Measurements from ENCODE around the gene PALD1.
"Not testable (repeated sequence)": the region's sequence is repeated elsewhere in the genome, so short reads cannot be mapped to it uniquely, and the experiment has no call there.

Gene PALD1

DNA sequence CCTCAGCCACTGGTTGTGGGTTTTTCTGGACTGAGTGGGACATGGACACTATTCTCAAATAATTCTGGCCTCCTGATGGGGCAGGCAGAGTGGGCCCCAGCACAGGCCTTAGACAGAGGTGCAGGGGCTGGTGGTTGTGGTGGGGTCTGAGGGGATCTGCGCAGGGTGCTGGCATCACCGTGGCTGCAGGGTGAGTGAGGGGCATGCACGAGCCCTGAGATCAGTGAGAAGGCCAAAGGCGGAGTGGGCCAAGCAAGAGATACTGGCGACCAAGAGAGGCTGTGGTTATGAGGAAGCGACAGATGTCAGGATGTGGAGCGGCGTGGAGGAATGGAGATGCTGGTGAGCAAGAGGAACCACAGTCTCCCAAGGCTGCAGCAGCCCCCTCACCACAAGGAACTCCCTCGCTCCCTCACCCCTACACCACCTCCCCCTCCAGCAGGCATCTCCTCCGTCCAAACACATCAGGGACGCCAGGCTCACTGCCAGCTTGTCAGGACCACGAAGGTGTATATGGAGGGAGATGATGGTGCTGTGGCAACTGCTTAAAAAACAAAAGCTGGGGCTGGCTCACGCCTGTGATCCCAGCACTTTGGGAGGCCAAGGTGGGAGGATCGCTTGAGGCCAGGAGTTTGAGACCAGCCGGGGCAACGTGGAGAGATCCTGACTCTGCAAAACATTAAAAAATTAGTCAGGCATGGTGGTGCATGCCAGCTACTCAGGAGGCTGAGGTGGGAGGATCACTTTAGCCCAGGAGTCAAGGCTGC, 114.4 kb downstream of the PALD1 start:
- no peak for DNase-seq

DNA sequence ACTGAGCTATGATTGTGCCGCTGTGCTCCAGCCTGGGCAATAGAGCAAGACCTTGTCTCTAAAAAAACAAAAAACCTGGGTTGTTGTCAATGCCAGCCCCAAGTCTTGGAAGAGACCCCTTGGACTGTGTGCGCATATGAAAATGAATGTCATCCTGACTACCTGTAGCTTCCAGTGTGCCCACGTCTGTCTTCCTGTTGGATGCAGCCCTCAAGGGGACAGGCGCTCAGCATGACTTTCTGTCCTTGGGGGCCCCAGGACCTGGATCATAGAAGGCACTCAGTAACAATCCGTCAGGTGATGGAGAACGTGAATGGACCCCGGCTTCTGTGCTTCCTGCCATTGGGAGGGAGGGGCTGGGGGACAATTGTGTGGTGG, 114.9 kb downstream of the PALD1 start:
- DNase-seq = no peak

DNA sequence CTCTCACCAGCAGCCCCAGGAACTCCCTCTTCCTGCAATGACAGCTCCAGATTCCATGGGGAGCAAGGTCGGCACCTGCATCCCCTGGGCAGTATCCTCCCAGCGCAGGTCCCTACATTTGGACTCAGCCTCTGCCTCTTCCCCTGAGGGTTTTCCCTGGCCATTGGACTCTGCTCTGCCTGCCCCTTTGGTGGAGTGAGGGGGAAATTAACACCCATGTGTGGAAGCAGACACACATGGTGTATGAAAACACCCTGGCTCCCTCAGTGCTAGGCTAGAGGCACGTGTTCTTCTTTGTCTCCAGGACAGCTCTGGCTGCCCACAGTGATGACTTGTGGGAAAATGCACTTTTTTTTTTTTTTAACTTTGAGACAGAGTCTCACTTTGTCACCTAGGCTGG, 115.6 kb downstream of the PALD1 start:
- DNase-seq = no peak

DNA sequence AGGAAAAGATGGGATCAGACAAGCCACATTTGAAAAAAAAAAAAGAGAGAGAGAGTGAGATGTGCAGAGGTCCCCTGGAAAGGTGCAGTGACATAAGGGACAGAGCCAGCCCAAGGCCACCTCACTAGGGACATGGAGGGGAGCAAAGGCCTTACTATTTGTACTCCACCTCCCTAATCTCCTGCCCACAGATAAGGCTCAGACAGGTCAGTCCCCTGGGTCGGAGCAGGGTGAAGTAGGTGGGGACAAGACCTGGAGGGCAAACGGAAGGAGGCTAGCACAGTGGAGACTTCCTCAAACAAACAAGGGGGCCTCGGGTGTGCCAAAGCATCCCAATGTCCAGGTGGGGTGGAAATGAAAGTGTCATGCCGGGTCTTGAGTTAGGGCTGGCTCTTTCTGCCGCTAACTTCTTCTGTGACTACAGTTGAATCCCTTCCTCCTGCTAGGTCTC, 117.0 kb downstream of the PALD1 start:
- DNase-seq = no peak

DNA sequence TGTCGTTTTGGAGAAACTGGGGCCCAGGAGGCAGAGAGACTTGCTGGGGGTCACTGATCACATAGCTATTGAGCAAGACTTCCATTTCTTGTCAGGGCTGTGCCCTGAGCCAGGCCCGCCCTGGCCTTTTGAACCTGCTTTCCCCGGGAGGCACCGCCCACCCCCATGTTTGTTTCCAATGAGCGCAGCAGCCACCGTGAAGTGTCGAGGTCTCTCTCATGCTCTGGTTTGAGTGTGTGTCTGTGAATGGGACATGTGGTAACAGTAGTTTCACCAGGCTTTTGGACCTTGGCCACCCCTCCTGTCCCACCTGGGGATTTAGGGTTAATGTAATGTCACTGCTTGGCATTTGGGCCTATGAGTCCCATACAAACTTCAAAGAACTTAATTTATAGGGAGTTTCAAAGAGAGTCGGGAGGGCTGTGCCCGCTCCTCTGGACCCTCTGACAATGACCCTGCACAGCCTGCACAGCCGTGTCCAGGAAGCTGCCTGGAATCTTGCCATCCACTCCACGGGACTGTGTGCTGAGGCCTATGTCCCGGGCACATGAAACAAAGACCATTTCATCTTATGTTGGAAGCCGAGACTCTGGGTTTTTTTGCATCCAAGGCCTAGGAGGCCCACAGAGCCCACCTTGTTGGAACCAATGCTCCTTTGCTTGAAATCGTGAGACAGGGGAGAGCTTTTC, 117.7 kb downstream of the PALD1 start:
- no peak for DNase-seq

DNA sequence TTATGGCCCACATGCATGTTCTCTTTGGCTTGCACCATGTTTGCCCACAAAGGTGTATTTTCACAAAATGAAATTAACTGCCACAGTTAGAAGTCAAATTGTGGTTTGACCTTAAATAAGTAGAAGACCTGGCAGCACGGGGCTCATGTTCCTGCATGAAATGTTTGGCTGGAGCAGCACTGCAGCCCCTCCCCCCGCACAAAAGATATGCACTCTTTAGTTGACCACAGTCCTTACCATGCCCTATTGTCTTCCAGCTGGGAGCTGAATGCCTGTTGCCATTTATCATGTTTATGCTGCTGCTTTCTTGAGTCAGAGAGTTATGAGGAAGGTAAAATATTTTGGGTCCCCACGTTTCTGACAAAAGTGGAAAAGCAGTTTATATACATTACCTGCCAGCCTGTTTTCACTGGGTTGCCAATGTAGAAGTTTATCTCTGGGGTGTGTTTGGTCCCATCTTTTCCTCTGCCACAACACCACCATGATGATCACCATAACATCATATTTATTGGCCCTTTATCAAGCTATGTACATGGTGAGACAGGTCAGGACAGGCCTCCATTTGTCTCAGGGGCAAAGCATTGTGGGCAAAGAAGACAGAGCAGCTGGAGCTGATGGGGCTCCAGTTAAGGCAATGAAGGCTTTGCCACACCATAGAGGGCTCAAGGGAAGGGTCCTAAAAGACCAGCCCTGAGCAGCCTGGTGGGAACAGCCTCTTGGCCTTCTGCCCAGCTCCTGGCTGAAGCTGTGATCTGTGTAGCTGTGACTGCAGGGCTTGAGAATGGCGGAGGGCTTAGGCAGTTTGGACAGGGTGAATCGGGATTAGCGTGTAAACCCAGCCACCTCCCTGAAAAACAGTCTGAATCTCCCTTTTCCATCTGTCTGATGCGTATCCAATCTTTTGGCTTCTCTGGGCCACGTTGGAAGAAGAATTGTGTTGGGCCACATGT, 118.6 kb downstream of the PALD1 start:
- DNase-seq = no peak

DNA sequence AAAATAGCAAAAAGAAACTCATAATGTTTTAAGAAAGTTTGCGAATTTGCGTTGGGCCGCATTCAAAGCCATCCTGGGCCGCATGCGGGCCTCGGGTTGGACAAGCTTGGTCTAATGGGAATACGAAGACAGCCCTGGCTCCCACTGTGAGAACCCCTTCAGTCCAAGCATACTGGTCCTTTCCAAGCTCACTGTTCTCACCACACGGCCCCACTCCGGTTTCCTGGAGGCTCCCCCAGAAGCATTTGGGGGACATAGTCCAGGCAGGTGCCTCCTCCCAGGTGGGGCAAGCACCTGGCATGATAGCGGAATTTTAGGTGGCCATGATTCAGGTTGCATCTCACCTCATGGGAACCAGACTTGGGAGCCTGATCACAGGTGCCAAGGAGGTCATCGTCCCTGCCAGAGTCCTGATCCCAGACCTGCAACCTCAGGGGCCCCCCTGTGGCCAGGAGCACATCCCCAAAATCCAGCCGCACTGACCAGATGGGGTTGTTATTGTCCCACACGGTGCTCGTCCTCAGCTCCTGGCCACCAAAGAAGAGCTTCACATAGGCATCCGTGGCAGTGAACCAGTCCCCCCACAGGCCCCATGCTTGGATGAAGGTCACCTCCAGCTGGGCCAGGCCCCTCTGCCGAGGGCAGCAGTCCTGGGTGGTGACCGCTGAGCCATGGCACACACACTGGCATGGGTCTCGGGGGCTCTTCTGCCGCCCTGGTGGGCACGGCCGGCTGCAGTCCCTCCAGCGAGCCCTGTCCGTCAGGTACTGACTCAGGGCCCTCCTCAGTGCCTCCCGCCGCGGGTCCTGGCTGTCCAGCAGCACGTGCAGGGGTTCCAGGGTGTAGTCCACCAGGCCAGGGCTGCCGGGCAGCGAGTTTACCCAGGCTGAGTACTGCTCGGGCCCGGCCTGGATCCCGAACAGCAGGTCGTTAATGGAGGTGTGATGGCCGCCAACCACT, 119.6 kb downstream of the PALD1 start:
- DNase-seq = no peak

DNA sequence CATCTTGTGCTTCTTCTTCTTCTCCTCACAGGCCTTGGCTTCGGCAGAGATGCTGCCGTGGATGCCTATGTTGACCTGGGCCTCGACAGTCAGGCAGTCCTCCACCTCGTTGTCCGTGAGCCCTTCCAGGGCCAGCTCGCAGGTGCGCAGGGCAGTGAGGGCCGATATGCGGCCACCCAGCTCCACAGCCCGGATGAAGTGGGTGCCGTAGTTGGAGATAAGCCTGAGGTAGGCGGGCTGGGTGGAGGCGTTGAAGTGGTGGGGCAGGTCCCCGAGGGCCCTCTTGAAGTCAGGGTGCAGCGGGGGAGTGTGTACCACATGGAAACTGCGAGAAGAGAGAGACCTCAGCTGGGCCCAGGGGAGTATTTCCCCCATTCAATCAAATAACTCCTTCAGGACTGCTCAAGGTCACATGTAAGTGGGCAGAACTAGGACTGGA, 120.3 kb downstream of the PALD1 start:
- no peak for DNase-seq

DNA sequence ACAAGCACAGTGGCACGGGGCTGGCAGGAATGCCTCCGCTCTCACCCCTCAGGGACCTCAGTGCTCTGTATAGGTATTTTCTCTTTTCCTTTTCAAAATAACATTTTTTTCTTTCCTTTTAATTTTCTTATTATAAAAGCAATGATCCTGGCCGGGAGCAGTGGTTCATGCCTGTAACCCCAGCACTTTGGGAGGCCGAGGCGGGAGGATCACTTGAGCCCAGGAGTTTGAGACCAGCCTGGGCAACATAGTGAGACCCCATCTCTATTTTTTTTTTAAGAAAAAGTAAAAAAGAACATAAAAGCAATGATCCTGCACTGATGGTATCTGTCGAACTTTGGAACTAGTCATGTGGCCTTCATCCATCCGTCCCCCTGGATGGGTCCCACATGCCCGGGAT, 120.8 kb downstream of the PALD1 start:
- no peak for DNase-seq

DNA sequence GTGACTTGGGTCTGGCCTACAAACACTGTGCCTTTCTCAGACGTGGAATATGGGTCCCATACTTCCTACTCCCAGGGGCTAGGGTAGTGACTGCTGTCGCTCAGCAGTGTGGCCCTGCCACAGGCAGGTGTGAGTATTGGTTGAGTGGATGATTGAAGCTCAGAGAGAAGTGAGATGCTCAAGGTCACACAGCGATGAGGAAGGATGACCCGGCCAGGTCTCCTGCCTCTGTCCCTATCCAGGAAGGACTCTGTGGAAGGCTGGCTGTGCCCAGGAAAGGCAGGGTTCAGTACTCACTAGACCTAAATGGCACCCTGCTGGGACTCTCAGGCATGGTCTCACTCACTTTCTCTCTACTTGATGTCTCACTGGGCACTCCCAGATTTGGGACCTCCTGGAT, 121.2 kb downstream of the PALD1 start:
- DNase-seq = no peak

DNA sequence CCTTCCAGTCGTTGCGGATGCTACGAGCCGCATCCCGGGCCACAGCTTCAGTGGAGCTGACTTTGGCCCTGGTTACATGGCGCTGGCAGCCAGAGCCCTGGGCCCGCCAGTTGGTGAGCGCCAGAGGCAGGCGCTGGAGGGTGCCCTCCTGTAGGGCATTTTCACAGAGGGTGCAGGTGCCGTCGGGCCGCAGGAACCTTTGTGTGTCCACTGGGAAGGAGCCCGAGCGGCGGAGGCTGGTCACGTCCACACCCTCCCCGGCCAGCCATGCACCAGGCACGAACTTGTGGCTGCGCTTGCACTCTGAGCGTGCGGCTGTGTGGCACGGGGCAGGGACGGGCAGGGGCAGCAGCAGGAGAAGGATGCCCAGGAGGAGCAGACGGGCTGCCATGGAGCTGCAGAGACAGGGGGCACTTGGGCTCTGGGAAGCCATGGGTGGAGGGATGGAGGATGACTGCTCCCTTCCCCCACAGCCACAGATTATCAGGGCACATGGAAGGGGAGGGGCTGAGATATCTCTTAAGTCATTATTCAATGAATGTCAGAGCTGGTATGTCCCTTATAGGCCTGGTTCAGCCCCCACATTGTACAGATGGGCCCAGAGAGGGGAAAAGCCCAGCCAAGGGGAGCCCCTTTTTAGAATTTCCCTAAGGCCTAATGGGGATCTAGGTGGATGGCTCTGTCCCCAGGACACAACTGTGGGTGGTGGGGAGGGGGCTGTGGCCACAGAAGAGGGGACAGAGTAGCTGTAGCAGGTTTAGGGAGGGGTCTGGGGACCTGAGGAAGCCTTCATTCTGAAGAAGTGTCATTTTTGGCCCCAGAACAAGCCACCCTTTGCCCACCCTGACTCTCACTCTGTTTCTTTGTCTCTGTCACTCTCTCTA, 122.2 kb downstream of the PALD1 start:
- DNase-seq = no peak

DNA sequence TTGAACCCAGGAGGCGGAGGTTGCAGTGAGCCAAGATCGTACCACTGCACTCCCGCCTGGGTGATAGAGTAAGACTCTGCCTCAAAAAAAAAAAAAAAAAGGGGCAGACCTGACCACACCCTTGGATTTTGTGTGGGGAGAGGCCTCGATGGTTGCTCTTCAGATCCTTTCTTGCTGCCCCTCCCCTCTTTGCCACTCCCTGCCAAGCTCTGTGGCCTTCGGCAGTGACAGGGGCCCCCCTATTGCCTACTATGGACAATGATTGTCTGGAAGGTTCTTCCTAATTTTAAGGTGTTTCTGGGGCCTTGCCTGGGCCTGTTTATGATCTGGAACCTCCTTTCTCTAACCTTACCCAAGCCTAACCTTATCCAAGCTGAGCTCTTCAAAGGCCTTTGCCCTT, 123.2 kb downstream of the PALD1 start:
- no peak for DNase-seq

DNA sequence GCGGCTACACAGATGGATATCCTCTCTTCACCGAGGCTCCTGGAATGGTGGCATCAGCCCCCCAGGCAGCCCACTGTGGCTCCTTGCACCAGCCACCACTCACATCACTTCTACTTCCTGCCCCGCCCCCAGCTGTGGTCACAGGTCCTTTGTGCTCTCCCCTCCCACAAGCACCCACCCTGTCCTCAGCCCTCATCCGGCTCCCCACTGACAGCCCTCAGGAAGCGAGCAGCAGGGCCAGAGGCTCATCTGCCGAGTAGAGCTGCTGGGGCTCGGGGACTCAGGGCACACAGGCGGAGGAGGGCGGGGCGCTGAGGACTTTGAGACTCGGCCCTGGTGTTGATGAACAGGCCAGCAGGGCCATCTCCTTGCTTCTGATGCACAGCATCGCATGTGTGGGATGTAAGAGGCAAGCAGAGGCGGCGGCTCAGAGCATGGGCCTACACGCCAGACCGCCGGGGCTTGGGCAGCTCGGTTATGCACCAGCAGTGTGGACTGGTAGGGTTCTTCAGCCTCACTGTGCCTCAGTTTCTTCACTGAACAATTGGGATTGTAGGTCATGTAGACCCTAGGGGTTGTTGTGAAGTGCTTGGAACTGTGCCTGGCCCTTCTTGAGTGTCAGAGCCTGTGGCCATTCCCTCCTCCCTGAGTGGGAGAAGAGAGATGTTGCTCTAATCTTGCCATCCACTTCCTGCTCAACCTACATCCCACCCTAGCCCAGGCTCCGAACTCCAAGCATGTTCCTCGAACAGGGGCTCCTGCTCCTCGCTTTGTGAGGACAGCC, 124.3 kb downstream of the PALD1 start, which contains the start of gene PRF1:
Gene PRF1 (minus strand): TSS at position 77 of the 784 bp plus-strand sequence. CDS start 1,839 bp downstream, outside the sequence.
- peak; percentile 88 for DNase-seq

DNA sequence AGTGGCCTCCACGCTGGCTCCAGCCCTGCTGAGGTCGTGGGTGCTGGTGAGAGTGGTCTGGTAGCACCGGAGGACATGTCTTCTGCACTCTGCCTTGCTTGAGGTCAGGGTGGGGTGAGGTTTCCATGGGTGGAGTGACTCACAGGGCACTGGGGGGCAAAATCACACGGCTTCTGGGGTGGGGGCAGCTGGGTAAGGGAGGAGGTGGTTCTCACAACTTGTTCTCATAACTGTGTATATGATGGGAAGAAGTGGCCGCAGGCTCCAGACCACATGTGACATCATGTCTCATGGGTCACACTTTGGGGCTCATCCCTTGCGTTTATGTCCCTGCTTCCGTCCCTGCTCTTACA, 124.9 kb downstream of the PALD1 start:
- DNase-seq = no peak

DNA sequence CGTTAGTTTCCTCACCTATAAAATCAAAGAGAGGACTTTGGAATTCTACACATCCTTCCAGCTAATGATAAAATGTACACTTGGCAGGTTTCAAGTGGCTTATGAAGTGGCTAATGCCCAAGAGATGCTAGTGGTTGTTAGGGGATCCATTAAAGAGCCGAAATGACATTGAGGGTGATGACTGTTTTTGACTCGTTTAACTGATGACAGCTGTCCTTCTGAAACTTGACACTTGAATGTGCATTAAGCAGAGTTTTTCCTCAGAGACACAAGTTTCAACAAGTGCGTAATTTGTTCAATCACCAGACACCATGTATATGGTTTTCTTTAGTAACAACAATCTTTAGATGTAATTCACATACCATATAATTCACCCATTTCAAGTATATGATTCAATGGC, 125.5 kb downstream of the PALD1 start:
- no peak for DNase-seq

DNA sequence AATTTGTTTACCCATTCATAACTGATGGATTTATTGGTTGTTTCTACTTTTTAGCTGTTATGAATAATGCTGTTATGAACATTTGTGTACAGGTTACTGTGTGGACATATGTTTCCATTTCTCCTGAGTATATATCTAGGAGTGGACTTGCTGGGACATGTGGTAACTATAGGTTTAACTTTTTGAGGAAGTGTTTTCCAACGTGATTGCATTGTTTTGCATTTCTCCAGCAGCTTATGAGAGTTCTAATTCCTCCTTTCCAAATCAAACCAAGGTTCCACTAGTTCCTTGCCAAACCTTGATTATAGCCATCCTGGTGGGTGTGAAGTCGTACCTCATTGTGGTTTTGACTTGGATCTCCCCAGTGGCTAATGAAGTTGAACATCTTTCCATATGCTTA, 126.6 kb downstream of the PALD1 start:
- no peak for DNase-seq

DNA sequence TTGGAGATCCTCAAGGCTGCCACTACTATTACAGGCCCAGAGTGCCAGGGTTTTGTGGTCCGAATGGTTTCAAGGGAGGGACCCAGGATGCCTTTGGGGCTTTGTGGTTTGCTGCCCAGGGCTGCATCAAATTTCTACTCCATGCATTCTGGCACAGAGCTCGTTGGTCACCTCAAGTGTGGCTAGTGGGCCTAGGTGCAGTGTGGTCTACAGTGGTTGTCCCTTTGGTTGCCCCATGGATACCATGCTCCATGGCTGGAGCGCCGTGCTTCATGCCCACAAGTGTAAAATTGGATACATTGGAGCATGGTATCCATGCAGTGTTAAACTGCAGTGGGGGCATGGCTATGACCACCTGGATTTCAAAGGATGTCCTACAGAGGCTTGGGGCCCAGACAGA, 129.4 kb downstream of the PALD1 start:
- no peak for DNase-seq

DNA sequence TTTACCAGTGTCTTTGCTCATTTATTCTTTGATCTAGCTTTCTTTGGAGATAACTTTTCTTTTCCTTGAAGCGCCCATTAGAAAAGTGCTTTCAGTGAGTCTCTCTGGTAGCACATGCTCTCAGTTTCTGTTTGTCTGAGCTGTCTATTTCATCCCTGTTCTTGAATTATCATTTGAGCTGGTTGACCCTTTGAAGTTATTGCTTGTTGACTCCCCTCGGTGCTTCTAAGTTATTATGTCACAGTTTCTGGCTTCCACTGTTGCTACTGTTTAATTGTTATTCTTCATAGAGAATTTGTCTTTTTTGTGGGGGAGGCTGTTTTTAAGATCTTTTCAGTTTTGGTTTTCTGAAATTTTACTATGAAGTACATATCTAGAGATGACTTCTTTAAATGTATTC, 135.4 kb downstream of the PALD1 start:
- no peak for DNase-seq

DNA sequence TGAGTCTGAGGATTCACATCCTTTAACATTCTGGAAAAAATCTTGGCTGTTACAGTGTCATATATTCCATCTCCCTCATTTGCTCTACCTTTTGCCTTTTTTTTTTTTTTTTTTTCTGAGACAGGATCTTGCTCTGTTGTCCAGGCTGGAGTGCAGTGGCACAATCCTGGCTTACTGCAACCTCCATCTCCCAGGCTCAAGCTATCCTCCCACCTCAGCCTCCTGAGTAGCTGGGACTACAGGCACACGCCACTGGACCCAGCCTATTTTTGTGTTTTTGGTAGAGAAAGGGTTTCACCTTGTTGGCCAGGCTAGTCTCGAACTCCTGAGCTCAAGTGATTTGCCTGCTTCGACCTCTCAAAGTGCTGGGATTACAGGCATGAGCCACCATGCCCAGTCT, 135.8 kb downstream of the PALD1 start:
- DNase-seq = not testable (repeated sequence)

DNA sequence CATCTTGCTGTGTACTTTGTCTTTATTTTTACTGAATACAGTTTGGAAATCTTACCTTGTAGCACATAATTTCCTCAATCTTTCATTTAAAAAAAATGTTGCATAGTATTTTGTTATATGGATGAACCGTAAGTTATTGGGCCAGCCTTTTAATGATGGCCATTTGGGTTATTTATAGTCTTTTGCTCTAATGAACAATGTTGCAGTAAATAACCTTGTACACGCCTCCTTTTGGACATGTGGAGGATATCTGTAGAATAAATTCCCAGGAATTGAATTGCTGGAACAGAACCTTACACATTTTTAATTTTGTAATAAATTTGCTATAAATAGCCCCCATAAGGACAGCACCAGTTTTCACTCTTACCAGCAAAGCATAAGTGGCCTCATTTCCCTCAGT, 136.6 kb downstream of the PALD1 start:
- DNase-seq = no peak

Data from activated effector memory CD4-positive, alpha-beta T cell treated with anti-CD3 and anti-CD28 coated beads, Interleukin-2, amount 50 U/mL, for 16 hours (primary cell).